ENCODE results near the gene AEBP1. TPM values are rescaled to one million over a fixed set of nuclear protein-coding genes. Genes with fewer than 3 reads are reported as not detected.

Gene AEBP1
- total RNA-seq, 4 donors from 2014 or later, result 71.0 to 234 (median 156) TPM

DNA sequence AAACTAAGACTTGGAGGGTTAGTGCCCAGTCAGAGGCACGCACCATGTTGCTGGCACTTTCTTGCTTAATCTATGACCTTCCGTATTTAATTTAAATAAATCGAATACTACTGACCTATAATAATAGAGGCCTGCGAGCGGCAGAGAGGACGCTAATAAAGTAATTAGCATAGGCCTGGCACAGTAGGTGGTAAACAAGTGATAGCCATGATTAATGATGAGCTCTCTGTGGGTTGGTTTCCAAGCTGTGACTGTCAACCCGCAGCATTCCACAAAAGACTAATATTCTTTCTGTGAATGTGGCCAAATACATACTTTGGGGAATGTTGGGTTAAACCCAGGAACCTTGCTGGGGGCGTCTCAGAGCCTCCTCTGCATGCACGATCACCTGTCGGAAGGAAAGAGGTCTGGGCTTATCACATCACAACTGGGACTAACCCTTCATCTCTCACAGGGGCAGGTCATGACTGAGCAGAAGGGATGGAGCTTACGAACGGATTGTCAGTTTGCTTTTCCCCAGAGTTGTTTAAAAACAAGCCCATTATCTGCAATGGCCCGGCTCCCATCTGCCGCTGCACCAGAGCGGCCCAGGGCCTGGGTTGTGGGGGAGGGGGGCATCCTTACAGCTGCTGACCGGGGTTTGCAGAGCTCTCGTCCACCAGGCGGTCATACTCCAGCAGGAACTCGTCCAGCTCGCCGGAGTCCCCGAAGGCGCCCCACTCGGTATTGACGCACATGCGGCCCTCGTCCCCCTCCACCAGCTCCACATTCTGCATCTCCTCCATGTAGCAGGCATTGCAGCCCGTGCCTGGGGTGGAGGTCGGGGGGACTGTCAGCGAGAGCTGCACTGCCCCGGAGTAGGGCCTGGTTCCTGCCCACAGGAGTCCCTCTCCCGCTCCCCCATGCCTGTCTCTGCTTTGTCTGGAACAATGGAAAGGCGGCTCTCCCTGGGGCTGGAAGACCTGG is 43.2 kb downstream of the AEBP1 start:
- no peaks in the 10 kb centered on the region for H3K9me3 ChIP-seq
- H3K27me3 ChIP-seq, result peaks cover 0 to 22% (median 4%) of the 10 kb centered on the region in 4 donors
- 62% methylated on average over 26 of the region's 33 CpGs for WGBS
- no peak overlapping the region for H3K27ac ChIP-seq (replicated peaks in 1 of 4)
- H3K4me1 ChIP-seq, result peaks cover 15 to 19% (median 19%) of the 10 kb centered on the region in 4 donors
- no peaks in the 10 kb centered on the region for H3K36me3 ChIP-seq
- intact Hi-C loops (cut with DNase I), result no loop called here
- no peak for DNase-seq (ENCODE audit: extremely low spot score)
- TF ChIP-seq, protein P1, sequence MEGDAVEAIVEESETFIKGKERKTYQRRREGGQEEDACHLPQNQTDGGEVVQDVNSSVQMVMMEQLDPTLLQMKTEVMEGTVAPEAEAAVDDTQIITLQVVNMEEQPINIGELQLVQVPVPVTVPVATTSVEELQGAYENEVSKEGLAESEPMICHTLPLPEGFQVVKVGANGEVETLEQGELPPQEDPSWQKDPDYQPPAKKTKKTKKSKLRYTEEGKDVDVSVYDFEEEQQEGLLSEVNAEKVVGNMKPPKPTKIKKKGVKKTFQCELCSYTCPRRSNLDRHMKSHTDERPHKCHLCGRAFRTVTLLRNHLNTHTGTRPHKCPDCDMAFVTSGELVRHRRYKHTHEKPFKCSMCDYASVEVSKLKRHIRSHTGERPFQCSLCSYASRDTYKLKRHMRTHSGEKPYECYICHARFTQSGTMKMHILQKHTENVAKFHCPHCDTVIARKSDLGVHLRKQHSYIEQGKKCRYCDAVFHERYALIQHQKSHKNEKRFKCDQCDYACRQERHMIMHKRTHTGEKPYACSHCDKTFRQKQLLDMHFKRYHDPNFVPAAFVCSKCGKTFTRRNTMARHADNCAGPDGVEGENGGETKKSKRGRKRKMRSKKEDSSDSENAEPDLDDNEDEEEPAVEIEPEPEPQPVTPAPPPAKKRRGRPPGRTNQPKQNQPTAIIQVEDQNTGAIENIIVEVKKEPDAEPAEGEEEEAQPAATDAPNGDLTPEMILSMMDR (IDR thresholded peaks at IDR 0.05), result no peak
- TF ChIP-seq EP300 (IDR thresholded peaks at IDR 0.05), result no peak
- TF ChIP-seq POLR2AphosphoS5 (IDR thresholded peaks at IDR 0.05), result no peak
- no peak for TF ChIP-seq POLR2A (IDR thresholded peaks at IDR 0.05; ENCODE audit: low read depth)
- H3K4me3 ChIP-seq, result no peak overlapping the region

DNA sequence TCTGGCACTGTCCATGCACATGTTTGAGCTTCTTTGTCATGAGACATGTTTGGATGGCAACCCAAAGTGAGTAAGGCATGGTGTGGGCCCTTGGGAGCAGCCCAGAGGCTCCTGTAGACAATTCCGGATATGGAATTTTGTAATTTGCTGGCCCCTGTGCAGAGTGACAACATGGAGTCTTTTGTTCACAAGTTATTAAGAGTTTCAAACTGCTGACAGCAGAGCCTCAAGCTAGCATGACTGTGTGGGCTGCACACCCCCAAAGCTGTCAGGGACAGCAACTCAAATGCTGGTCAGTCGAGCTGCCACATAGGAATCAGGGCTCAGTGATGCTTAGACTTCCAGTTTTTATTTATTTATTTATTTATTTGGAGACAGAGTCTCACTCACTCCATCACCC is 44.0 kb downstream of the AEBP1 start:
- no peak for DNase-seq (ENCODE audit: extremely low spot score)
- TF ChIP-seq, protein P1 (IDR thresholded peaks at IDR 0.05), result no peak
- TF ChIP-seq EP300 (IDR thresholded peaks at IDR 0.05), result no peak
- TF ChIP-seq POLR2A (IDR thresholded peaks at IDR 0.05; ENCODE audit: low read depth), result no peak
- no peak for TF ChIP-seq POLR2AphosphoS5 (IDR thresholded peaks at IDR 0.05)
- WGBS, result 88% methylated on average over 2 of the region's 2 CpGs

DNA sequence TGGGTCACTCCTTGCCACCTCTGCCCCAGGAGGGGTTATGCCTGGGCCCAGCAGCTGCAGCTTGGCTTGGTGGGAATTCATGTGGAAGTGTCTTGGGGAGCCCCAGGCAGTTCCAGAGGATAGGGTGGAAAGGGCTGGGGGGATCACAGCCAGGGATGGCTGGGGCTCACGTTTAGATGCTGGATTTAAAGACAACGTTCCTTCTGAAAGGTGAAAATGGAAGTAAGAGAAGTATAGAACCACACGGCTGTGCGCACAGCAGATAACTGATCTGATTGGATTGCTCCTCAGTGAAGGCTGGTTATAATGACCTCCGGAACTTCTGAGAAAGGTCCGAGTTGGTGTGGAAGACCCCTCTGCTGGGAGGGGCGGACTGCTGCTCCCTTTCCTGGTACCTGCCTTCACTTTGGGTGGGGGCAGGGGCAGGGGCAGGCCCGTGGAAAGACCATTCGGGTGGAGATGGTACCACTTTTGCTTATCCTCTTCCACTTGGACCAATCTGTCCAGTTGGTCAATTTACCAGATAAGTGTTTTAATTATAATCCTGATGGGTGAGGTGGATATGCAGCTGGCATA is 44.9 kb downstream of the AEBP1 start:
- intact Hi-C loops (cut with DNase I), result no loop called here
- WGBS, result 84% methylated on average over 9 of the region's 9 CpGs
- DNase-seq (ENCODE audit: extremely low spot score), result no peak

More for the DNA sequence above, 44.0 kb downstream of the AEBP1 start:
- H3K4me3 ChIP-seq, result no peak overlapping the region
- no peaks in the 10 kb centered on the region for H3K9me3 ChIP-seq
- no peak overlapping the region for H3K27ac ChIP-seq (replicated peaks in 1 of 4)
- intact Hi-C loops (cut with DNase I), result no loop called here
- peaks cover 15 to 19% (median 19%) of the 10 kb centered on the region in 4 donors for H3K4me1 ChIP-seq
- no peaks in the 10 kb centered on the region for H3K36me3 ChIP-seq
- H3K27me3 ChIP-seq, result peaks cover 0 to 22% (median 4%) of the 10 kb centered on the region in 4 donors

DNA sequence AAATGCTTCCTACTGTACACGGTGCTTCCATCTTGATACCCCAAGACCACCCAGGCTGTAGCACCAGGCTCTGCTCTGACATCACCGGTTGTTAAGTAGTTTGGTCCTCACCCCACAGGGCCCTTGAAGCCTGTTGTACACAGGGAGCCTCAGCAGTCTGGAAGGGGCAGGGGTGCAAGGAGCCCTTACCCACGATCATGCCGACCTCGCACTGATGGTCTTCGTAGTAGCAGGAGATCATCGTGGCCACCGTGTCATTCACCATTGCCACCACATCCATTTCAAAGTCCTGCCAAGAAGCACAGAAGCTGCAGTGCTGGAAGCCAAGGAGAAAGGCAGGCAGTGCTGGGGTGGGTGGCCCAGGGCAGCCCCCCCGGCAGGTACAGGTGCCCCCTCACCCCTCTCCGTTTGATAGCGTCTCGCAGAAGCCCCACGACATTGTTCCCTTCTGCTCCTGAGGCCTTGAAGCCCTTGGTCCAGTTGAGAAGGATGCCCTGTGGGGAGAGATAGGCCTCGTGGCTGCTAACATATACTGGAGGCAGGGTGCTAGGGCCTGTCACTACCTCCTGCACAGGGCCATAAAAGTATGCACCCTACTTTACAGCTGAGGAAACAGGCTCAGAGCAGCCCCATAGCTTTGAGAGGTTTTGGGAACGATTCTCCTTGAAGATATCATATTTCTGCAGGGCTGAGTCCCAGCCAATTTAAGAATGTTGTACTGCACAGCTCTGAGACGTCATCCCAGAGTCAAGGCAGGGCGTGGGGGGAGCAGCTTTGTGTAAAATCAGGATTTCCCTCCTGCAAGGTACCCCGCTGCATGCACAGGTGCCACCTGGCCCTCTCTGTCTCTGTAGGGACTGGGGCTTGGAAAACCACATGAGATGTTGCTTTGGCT is 45.7 kb downstream of the AEBP1 start:
- Histone ChIP-seq H3K36me3 (no peaks in the 10 kb centered on the region), H3K27me3 (peaks cover 0 to 20% (median 4%) of the 10 kb centered on the region in 4 donors), H3K9me3 (no peaks in the 10 kb centered on the region), H3K4me1 (peaks cover 15 to 19% (median 19%) of the 10 kb centered on the region in 4 donors), H3K27ac (replicated peaks in 1 of 4) (no peak overlapping the region), H3K4me3 (no peak overlapping the region)
- 81% methylated on average over 10 of the region's 18 CpGs for WGBS
- no peak for TF ChIP-seq POLR2A (IDR thresholded peaks at IDR 0.05; ENCODE audit: low read depth)
- TF ChIP-seq EP300 (IDR thresholded peaks at IDR 0.05), result no peak
- TF ChIP-seq POLR2AphosphoS5 (IDR thresholded peaks at IDR 0.05), result no peak
- TF ChIP-seq, protein P1 (IDR thresholded peaks at IDR 0.05), result no peak
- intact Hi-C loops (cut with DNase I), result no loop called here
- no peak for DNase-seq (ENCODE audit: extremely low spot score)

More for the DNA sequence above, 44.9 kb downstream of the AEBP1 start:
- H3K27me3 ChIP-seq, result peaks cover 0 to 22% (median 4%) of the 10 kb centered on the region in 4 donors
- TF ChIP-seq EP300 (IDR thresholded peaks at IDR 0.05) (no peak), POLR2AphosphoS5 (IDR thresholded peaks at IDR 0.05) (no peak), POLR2A (IDR thresholded peaks at IDR 0.05; ENCODE audit: low read depth) (no peak)
- TF ChIP-seq, protein P1 (IDR thresholded peaks at IDR 0.05), result no peak
- H3K27ac ChIP-seq (replicated peaks in 1 of 4), result no peak overlapping the region
- no peaks in the 10 kb centered on the region for H3K36me3 ChIP-seq
- peaks cover 15 to 19% (median 19%) of the 10 kb centered on the region in 4 donors for H3K4me1 ChIP-seq
- no peaks in the 10 kb centered on the region for H3K9me3 ChIP-seq
- H3K4me3 ChIP-seq, result no peak overlapping the region

Measured in esophagus muscularis mucosa (tissue), 4 donors.